ENCODE data around the gene ARCN1. TPM values are rescaled to one million over a fixed set of nuclear protein-coding genes. Genes with fewer than 3 reads are reported as not detected.
A peak's percentile ranks its signal among the peaks of the same experiment; 100 is the strongest.

ARCN1 gene
- total and polyA plus RNA-seq, 4 experiments from 2014 or later, result 133 to 168 (median 145) TPM

- intact Hi-C loops (cut with micrococcal nuclease), result no loop called here
Measured at GRCh38 chr11:118612378-118612777, 40.2 kb downstream of the ARCN1 start.

DNA sequence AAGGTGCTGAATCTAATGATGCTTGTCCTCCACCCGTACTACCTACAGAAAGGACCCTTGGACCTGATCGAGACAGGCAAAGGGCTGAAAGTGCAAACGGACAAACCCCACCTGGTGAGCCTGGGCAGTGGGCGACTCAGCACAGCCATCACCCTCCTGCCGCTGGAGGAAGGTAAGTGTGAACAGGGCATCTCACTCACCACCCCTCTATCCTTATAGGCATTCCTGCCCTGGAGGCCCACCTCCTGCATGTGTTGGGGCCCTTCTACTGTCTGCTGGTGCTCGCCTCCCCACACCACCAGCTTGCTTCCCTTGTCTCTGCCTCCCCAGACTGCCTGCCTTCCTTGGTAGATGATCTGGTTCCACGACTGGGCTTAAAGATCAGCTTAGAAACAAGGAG is 42.3 kb downstream of the ARCN1 start:
- Histone ChIP-seq H3K4me3 (ENCODE audit: low read length in 2 of 2) (no peak overlapping the region), H3K27ac (ENCODE audit: low read depth, low read length) (no peak overlapping the region), H3K36me3 (ENCODE audit: insufficient read depth, low read length) (no peaks in the 10 kb centered on the region), H3K27me3 (ENCODE audit: insufficient read depth, low read length) (no peaks in the 10 kb centered on the region), H3K4me1 (ENCODE audit: insufficient read depth, low read length) (peaks cover 15% of the 10 kb centered on the region), H3K9me3 (ENCODE audit: control insufficient read depth in 1 of 2, low read length in 2 of 2) (no peaks in the 10 kb centered on the region)
- Mint-ChIP-seq H3K27me3 (peaks cover 4% of the 10 kb centered on the region in 2 donors), H3K27ac (no peak overlapping the region), H3K9me3 (no peaks in the 10 kb centered on the region), H3K4me1 (peaks cover 4 to 13% (median 9%) of the 10 kb centered on the region in 4 donors), H3K36me3 (peaks cover 0 to 3% of the 10 kb centered on the region in 2 donors), H3K4me3 (no peak overlapping the region)
- ChIA-PET POLR2A (ENCODE audit: partially characterized antibody) (no interaction called here), CTCF (ENCODE audit: partially characterized antibody) (interaction anchor here (1.1 to 1.2 kb wide), 2 partner anchors 10 to 45 kb away, joined by 3 read pairs; no protein-coding TSS in a partner anchor)
- intact Hi-C loops (cut with micrococcal nuclease), result no loop called here
- DNase-seq, result no peak

More at GRCh38 chr11:118612378-118612777, 40.2 kb downstream of the ARCN1 start:
- Histone ChIP-seq H3K36me3 (ENCODE audit: insufficient read depth, low read length) (no peaks in the 10 kb centered on the region), H3K4me1 (ENCODE audit: insufficient read depth, low read length) (peaks cover 24% of the 10 kb centered on the region), H3K9me3 (ENCODE audit: control insufficient read depth in 1 of 2, low read length in 2 of 2) (no peaks in the 10 kb centered on the region), H3K27ac (ENCODE audit: low read depth, low read length) (no peak overlapping the region), H3K27me3 (ENCODE audit: insufficient read depth, low read length) (no peaks in the 10 kb centered on the region), H3K4me3 (ENCODE audit: low read length in 2 of 2) (no peak overlapping the region)
- H3K27me3 Mint-ChIP-seq, result peaks cover 4% of the 10 kb centered on the region in 2 donors
- DNase-seq, result no peak
- no peak overlapping the region for H3K27ac Mint-ChIP-seq
- ChIA-PET POLR2A (ENCODE audit: partially characterized antibody) (interaction anchor here (1.2 to 3.9 kb wide), 2 partner anchors 10 to 17 kb away, joined by 3 to 13 read pairs; no protein-coding TSS in a partner anchor), CTCF (ENCODE audit: partially characterized antibody) (interaction anchor here (0.6 to 10.7 kb wide), 12 partner anchors 12 to 469 kb away, joined by 3 to 106 read pairs (median 3); no protein-coding TSS in a partner anchor)
- H3K4me1 Mint-ChIP-seq, result peaks cover 13 to 25% (median 20%) of the 10 kb centered on the region in 4 donors
- peaks cover 0 to 1% (median 0%) of the 10 kb centered on the region in 8 donors for H3K9me3 Mint-ChIP-seq
- peak overlapping the region in 1 of 8 donors; percentile 35 for H3K4me3 Mint-ChIP-seq
- peaks cover 0 to 3% of the 10 kb centered on the region in 2 donors for H3K36me3 Mint-ChIP-seq

DNA sequence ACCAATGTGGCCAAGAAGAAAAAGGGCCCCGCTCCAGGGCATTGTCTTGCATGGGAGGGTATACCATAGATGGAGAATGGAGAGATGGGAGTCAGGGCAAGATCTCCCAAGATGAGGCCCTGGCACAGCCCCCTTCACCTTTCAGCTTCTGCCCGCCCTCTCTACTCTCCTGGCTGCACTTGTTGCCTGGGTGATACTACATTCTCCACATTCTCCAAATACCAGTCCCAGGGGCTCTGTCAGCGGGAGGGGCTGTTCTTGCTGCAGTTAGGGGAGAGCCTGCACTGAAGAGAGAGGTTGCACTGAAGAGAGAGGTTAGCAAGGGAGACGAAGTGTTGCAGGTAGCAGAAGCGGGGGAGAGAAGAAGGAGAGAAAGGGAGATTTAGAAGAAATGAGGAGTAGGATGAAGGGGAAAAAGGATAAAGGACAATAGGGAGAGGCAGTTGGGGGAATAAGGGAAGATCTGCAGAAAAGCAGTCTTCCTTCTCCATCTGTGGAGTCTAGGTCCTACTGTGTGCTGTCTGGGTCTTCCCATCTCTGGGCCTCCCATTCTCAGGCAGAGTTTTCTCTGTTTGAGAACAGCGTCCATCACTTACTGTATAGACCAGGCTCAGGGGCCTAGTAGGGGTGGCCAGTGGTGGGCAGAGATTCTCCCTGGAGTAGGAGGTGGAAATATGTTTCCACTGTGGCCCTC is 43.2 kb downstream of the ARCN1 start:
- no peak overlapping the region for H3K4me3 Mint-ChIP-seq
- ChIA-PET CTCF (ENCODE audit: partially characterized antibody) (interaction anchor here (1.1 kb wide), 1 partner anchor 44 kb away, joined by 3 read pairs; no protein-coding TSS in a partner anchor), POLR2A (ENCODE audit: partially characterized antibody) (no interaction called here)
- Histone ChIP-seq H3K27me3 (ENCODE audit: insufficient read depth, low read length) (no peaks in the 10 kb centered on the region), H3K36me3 (ENCODE audit: insufficient read depth, low read length) (no peaks in the 10 kb centered on the region), H3K4me1 (ENCODE audit: insufficient read depth, low read length) (peaks cover 7% of the 10 kb centered on the region), H3K27ac (ENCODE audit: low read depth, low read length) (no peak overlapping the region), H3K4me3 (ENCODE audit: low read length in 2 of 2) (no peak overlapping the region), H3K9me3 (ENCODE audit: control insufficient read depth in 1 of 2, low read length in 2 of 2) (no peaks in the 10 kb centered on the region)
- H3K4me1 Mint-ChIP-seq, result peaks cover 4 to 10% (median 5%) of the 10 kb centered on the region in 4 donors
- intact Hi-C loops (cut with micrococcal nuclease), result no loop called here
- H3K36me3 Mint-ChIP-seq, result peaks cover 0 to 3% of the 10 kb centered on the region in 2 donors
- no peak overlapping the region for H3K27ac Mint-ChIP-seq
- H3K9me3 Mint-ChIP-seq, result peaks cover 0 to 1% (median 0%) of the 10 kb centered on the region in 8 donors
- no peak for DNase-seq
- peaks cover 7 to 8% of the 10 kb centered on the region in 2 donors for H3K27me3 Mint-ChIP-seq

DNA sequence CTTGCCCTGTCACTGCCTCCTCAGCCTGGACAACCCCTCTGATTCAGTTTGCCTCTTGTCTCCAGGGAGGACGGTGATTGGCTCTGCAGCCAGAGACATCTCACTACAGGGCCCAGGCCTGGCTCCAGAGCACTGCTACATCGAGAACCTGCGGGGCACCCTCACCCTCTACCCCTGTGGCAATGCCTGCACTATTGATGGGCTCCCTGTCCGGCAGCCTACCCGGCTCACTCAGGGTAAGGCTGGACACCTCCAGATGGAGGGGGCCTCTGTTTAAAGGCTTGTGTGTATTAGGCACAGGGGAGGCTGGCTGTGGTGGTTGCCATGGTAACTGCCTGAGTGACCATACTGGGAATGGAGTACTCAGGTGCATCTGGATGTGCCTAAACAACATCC is 43.8 kb downstream of the ARCN1 start:
- Histone ChIP-seq H3K4me3 (ENCODE audit: low read length in 2 of 2) (no peak overlapping the region), H3K27ac (ENCODE audit: low read depth, low read length) (no peak overlapping the region), H3K36me3 (ENCODE audit: insufficient read depth, low read length) (no peaks in the 10 kb centered on the region), H3K4me1 (ENCODE audit: insufficient read depth, low read length) (peaks cover 10% of the 10 kb centered on the region), H3K9me3 (ENCODE audit: control insufficient read depth in 1 of 2, low read length in 2 of 2) (no peaks in the 10 kb centered on the region), H3K27me3 (ENCODE audit: insufficient read depth, low read length) (peaks cover 5% of the 10 kb centered on the region)
- no peak for DNase-seq
- Mint-ChIP-seq H3K4me1 (peaks cover 5 to 15% (median 8%) of the 10 kb centered on the region in 4 donors), H3K9me3 (peaks cover 0 to 1% (median 0%) of the 10 kb centered on the region in 8 donors), H3K36me3 (peaks cover 0 to 3% of the 10 kb centered on the region in 2 donors), H3K4me3 (no peak overlapping the region), H3K27me3 (peaks cover 8 to 9% of the 10 kb centered on the region in 2 donors), H3K27ac (no peak overlapping the region)
- intact Hi-C loops (cut with micrococcal nuclease), result no loop called here
- CTCF ChIA-PET (ENCODE audit: partially characterized antibody), result no interaction called here
- POLR2A ChIA-PET (ENCODE audit: partially characterized antibody), result no interaction called here

DNA sequence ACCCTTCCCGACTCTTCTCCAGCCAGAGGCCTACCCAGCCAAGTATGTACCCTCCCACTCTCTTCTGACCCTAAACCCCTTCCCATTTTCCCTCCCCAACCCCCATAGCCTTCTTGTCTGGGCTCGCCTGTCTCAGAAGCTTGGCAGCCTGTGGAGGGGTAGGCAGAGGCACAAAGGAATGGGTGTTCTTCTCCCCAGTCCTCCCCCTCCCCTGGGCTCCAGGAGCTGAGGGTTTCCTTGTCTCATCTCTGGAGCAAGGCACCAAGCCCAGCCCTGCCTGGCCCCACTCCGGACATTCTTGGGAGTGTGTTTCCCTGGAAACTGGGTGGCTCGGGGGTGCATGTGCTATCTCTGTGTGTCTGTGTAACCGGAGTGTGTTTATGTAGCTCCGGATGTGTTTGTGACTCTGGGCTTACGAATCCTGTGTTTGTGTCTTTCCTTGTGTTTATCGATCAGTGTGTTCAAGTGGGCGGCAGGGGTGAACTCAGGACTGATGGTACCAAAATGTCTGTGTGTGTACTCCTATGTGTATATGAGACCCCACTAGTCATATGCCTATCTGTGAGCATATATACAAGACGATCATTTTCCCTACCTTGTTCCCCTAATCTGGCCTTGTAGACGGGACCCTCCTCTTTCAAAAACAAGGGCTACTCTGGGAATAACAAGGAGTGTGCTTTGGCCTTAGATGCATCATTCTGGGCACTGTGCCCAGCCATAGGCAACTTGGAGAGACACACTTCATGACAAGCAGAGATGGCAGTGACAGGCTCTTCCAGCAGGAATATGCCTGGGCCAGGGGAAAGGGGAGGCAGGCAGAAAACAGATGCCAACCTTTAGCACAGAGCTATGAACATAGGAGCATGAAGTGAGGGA is 46.1 kb downstream of the ARCN1 start:
- no peaks in the 10 kb centered on the region for H3K36me3 ChIP-seq (ENCODE audit: insufficient read depth, low read length)
- no peaks in the 10 kb centered on the region for H3K9me3 ChIP-seq (ENCODE audit: control insufficient read depth in 1 of 2, low read length in 2 of 2)
- H3K9me3 Mint-ChIP-seq, result peaks cover 0 to 1% (median 0%) of the 10 kb centered on the region in 8 donors
- H3K4me1 Mint-ChIP-seq, result peaks cover 5 to 16% (median 6%) of the 10 kb centered on the region in 4 donors
- ChIA-PET POLR2A (ENCODE audit: partially characterized antibody) (no interaction called here), CTCF (ENCODE audit: partially characterized antibody) (interaction anchor here (0.6 to 1.0 kb wide), 3 partner anchors 13 to 235 kb away, joined by 3 read pairs; no protein-coding TSS in a partner anchor)
- H3K4me1 ChIP-seq (ENCODE audit: insufficient read depth, low read length), result peaks cover 13% of the 10 kb centered on the region
- no peak for DNase-seq
- no peak overlapping the region for H3K27ac ChIP-seq (ENCODE audit: low read depth, low read length)
- intact Hi-C loops (cut with micrococcal nuclease), result no loop called here
- no peak overlapping the region for H3K27ac Mint-ChIP-seq
- H3K27me3 Mint-ChIP-seq, result peaks cover 11% of the 10 kb centered on the region in 2 donors
- H3K27me3 ChIP-seq (ENCODE audit: insufficient read depth, low read length), result peaks cover 6% of the 10 kb centered on the region
- no peak overlapping the region for H3K4me3 ChIP-seq (ENCODE audit: low read length in 2 of 2)
- peaks cover 0 to 3% of the 10 kb centered on the region in 2 donors for H3K36me3 Mint-ChIP-seq
- peak overlapping the region in 1 of 8 donors; percentile 42 for H3K4me3 Mint-ChIP-seq

DNA sequence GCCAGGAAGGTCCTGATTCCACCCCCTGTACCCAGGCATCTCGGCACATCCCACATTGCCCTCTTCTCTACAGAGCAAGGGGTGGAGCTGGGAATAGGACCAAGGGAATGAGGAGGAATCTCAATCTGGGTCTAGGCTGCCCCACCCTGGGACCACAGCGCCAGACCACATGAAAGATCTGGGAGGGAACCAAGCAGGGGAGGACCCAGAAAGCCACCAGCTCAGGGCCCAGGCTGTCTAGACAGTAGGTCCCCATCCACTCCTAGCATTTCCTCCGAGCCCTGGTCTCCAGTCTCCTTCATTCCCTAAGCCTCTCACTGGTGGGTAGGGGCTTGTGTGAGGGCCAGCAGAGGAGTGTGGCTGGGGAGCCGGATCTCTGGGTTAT is 46.8 kb downstream of the ARCN1 start:
- Mint-ChIP-seq H3K27ac (no peak overlapping the region), H3K4me1 (peaks cover 5 to 16% (median 6%) of the 10 kb centered on the region in 4 donors), H3K4me3 (no peak overlapping the region), H3K9me3 (peaks cover 0 to 1% (median 0%) of the 10 kb centered on the region in 8 donors), H3K27me3 (peaks cover 11% of the 10 kb centered on the region in 2 donors), H3K36me3 (peaks cover 0 to 3% of the 10 kb centered on the region in 2 donors)
- H3K36me3 ChIP-seq (ENCODE audit: insufficient read depth, low read length), result no peaks in the 10 kb centered on the region
- H3K9me3 ChIP-seq (ENCODE audit: control insufficient read depth in 1 of 2, low read length in 2 of 2), result no peaks in the 10 kb centered on the region
- no peak overlapping the region for H3K4me3 ChIP-seq (ENCODE audit: low read length in 2 of 2)
- CTCF ChIA-PET (ENCODE audit: partially characterized antibody), result interaction anchor here (0.7 to 1.0 kb wide), 2 partner anchors 13 to 17 kb away, joined by 3 read pairs; no protein-coding TSS in a partner anchor
- peaks cover 13% of the 10 kb centered on the region for H3K4me1 ChIP-seq (ENCODE audit: insufficient read depth, low read length)
- DNase-seq, result no peak
- intact Hi-C loops (cut with micrococcal nuclease), result no loop called here
- POLR2A ChIA-PET (ENCODE audit: partially characterized antibody), result no interaction called here
- H3K27ac ChIP-seq (ENCODE audit: low read depth, low read length), result no peak overlapping the region
- H3K27me3 ChIP-seq (ENCODE audit: insufficient read depth, low read length), result peaks cover 6% of the 10 kb centered on the region

All from CD4-positive, alpha-beta memory T cell (primary cell).